ENCODE data around the gene CEACAM6. TPM values are rescaled to one million over a fixed set of nuclear protein-coding genes. Genes with fewer than 3 reads are reported as not detected.
"Not testable (repeated sequence)": the region's sequence is repeated elsewhere in the genome, so short reads cannot be mapped to it uniquely, and the experiment has no call there.

CEACAM6 gene
- total RNA-seq, 4 donors from 2014 or later: 70.8 to 288 (median 176) TPM

- Histone ChIP-seq H3K36me3 (no peaks in the 10 kb centered on the region), H3K4me1 (peaks cover 0 to 29% (median 6%) of the 10 kb centered on the region in 3 donors), H3K27ac (peak overlapping the region in 3 of 4 donors; percentile 45 to 68 (median 54)), H3K27me3 (peaks cover 0 to 83% (median 3%) of the 10 kb centered on the region in 4 donors), H3K9me3 (no peaks in the 10 kb centered on the region), H3K4me3 (no peak overlapping the region)
- no peak for TF ChIP-seq POLR2A (IDR thresholded peaks at IDR 0.05)
- TF ChIP-seq, protein P1, sequence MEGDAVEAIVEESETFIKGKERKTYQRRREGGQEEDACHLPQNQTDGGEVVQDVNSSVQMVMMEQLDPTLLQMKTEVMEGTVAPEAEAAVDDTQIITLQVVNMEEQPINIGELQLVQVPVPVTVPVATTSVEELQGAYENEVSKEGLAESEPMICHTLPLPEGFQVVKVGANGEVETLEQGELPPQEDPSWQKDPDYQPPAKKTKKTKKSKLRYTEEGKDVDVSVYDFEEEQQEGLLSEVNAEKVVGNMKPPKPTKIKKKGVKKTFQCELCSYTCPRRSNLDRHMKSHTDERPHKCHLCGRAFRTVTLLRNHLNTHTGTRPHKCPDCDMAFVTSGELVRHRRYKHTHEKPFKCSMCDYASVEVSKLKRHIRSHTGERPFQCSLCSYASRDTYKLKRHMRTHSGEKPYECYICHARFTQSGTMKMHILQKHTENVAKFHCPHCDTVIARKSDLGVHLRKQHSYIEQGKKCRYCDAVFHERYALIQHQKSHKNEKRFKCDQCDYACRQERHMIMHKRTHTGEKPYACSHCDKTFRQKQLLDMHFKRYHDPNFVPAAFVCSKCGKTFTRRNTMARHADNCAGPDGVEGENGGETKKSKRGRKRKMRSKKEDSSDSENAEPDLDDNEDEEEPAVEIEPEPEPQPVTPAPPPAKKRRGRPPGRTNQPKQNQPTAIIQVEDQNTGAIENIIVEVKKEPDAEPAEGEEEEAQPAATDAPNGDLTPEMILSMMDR (IDR thresholded peaks at IDR 0.05): peak; percentile 66 to 88 (median 81)
- intact Hi-C loops (cut with DNase I): no loop called here
- 0 to 1% methylated on average over 10 of the region's 10 CpGs for WGBS, 2 donors
- DNase-seq: no peak
These were observed 30.3 kb downstream of the CEACAM6 start for GRCh38 chr19:41785653-41786052.

GRCh38 chr19:41787055-41787454, 31.7 kb downstream of the CEACAM6 start:
- H3K27me3 ChIP-seq: peaks cover 0 to 89% (median 3%) of the 10 kb centered on the region in 4 donors
- WGBS, 2 donors: 25 to 48% methylated on average over 6 to 7 of the region's 7 CpGs
- H3K4me3 ChIP-seq: no peak overlapping the region
- H3K9me3 ChIP-seq: no peaks in the 10 kb centered on the region
- no peak for DNase-seq
- TF ChIP-seq, protein P1 (IDR thresholded peaks at IDR 0.05): no peak
- TF ChIP-seq POLR2A (IDR thresholded peaks at IDR 0.05): no peak
- no peaks in the 10 kb centered on the region for H3K36me3 ChIP-seq
- intact Hi-C loops (cut with DNase I): no loop called here
- H3K27ac ChIP-seq: no peak overlapping the region
- peaks cover 0 to 29% (median 6%) of the 10 kb centered on the region in 3 donors for H3K4me1 ChIP-seq

DNA sequence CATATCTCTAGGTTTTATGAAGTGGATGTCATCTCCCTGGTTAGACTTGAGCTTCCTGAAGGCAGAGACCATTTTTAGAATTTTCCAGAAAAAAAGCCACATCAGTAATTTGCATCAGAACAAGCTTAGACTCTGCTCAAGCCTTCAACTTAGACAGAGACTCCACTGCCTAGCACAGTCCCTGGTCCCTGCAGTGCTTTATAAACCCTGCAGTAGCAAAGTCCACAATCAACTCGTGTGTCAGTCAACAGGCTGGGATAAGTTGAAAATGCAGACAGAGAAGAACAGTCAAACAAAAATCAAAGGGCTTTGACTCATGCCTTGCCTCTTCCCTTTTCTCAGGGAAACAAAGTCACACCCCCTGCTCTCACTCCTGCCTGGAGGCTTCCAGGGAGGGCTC, 33.2 kb downstream of the CEACAM6 start:
- H3K27ac ChIP-seq; intact Hi-C loops (cut with DNase I); H3K4me3 ChIP-seq; H3K9me3 ChIP-seq; DNase-seq; H3K36me3 ChIP-seq: not testable (repeated sequence)
- Histone ChIP-seq H3K4me1 (peaks cover 0 to 36% (median 6%) of the 10 kb centered on the region in 3 donors), H3K27me3 (peaks cover 0 to 87% (median 3%) of the 10 kb centered on the region in 4 donors)
- WGBS, 2 donors: no CpG with 5 or more reads among the region's 1 CpG

GRCh38 chr19:41789053-41789452, 33.7 kb downstream of the CEACAM6 start:
- Histone ChIP-seq H3K4me1 (peaks cover 0 to 36% (median 6%) of the 10 kb centered on the region in 3 donors), H3K27me3 (peaks cover 0 to 86% (median 3%) of the 10 kb centered on the region in 4 donors)
- intact Hi-C loops (cut with DNase I); H3K36me3 ChIP-seq; DNase-seq; H3K27ac ChIP-seq; H3K4me3 ChIP-seq; H3K9me3 ChIP-seq: not testable (repeated sequence)
- 12 to 37% methylated on average over 3 of the region's 5 CpGs for WGBS, 2 donors

DNA sequence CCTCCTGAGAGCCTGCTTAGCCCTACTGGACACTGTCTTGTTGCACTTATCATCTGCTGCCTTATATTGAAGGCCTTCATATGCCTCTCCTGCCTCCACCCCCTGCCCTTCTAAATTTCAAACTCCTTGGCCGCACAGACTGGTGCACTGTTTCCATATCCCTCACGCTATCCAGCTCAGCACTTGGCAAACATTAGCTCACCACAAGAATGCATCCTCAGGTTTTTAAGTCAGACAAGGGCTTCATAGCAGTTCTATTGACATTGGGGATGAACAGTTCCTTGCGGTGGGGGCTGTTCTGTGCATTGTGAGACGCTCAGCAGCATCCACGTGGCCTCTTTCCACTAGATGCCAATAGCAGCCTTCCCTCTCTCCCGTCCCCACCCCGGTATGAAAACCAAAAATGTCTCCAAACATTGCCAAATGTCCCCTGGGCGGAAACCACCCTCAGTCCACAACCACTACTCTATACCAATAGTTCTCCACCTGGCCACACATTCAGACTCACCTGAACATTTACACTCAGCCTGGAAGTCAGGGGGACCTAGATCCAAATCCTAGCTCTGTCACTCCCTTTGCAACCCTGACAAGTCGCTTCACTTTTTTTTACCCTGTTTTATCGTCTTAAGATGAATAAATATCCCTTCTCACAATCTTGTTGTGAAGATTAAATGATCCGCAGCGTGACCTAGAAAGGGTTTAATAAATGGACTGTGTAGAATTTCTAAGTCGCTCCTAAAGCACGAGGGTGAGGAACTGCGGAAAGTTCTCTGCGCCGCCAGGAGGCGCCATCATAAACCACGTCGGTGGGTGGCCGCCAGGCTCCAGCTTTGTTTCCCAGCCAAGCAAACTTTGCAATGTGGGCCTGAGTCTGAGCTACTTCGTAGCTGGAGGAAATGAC, 37.4 kb downstream of the CEACAM6 start:
- no peak overlapping the region for H3K4me3 ChIP-seq
- WGBS, 2 donors: 17 to 19% methylated on average over 21 of the region's 22 CpGs
- H3K4me1 ChIP-seq: peaks cover 0 to 9% (median 0%) of the 10 kb centered on the region in 3 donors
- no peaks in the 10 kb centered on the region for H3K9me3 ChIP-seq
- TF ChIP-seq POLR2A (IDR thresholded peaks at IDR 0.05): no peak
- TF ChIP-seq, protein P1 (IDR thresholded peaks at IDR 0.05): peak; percentile 47 to 82 (median 68)
- intact Hi-C loops (cut with DNase I): no loop called here
- no peak for DNase-seq
- peaks cover 0 to 82% (median 0%) of the 10 kb centered on the region in 4 donors for H3K27me3 ChIP-seq
- H3K27ac ChIP-seq: no peak overlapping the region
- H3K36me3 ChIP-seq: no peaks in the 10 kb centered on the region

- no peaks in the 10 kb centered on the region for H3K36me3 ChIP-seq
- H3K27ac ChIP-seq: no peak overlapping the region
- peaks cover 0 to 13% (median 2%) of the 10 kb centered on the region in 3 donors for H3K4me1 ChIP-seq
- no peak for DNase-seq
- H3K27me3 ChIP-seq: peaks cover 0 to 79% (median 0%) of the 10 kb centered on the region in 4 donors
- H3K9me3 ChIP-seq: no peaks in the 10 kb centered on the region
- intact Hi-C loops (cut with DNase I): no loop called here
- 0% methylated on average over 1 of the region's 1 CpG for WGBS, 2 donors
- H3K4me3 ChIP-seq: no peak overlapping the region
- TF ChIP-seq POLR2A (IDR thresholded peaks at IDR 0.05): no peak
- TF ChIP-seq, protein P1 (IDR thresholded peaks at IDR 0.05): no peak
These were observed 38.0 kb downstream of the CEACAM6 start for GRCh38 chr19:41793414-41793727.
